IMR-90 (cell line): ENCODE measurements around the gene SH2D7. TPM values are rescaled to one million over a fixed set of nuclear protein-coding genes. Genes with fewer than 3 reads are reported as not detected.
A peak's percentile ranks its signal among the peaks of the same experiment; 100 is the strongest.

Source experiments
- ATAC-seq: fragments of 200-7000 bp; cut with Tn5 transposase; 2 replicates; pipeline ENCODE4 v1.9.1; 2020; ENCODE audit warnings: low read depth, mild to moderate bottlenecking, moderate library complexity
- BruUV-seq: library from RNA; stranded (reverse); fragments of 400-500 nt; replicated peaks from 2 replicates; lab custom pipeline; 2021; lab: Mats Ljungman, UMichigan
- CTCF ChIA-PET: fragments of 300-600 bp; formaldehyde crosslinking; extraction: SDS; loops from one replicate; lab custom pipeline; 2021; ENCODE audit warnings: antibody characterized with exemption; lab: Yijun Ruan, JAX
- POLR2A ChIA-PET: fragments of 300-600 bp; sonication (Branson Sonifier 250); formaldehyde crosslinking; loops from one replicate; lab custom pipeline; 2022; ENCODE audit warnings: antibody characterized with exemption; ENCODE audit not compliant: unreplicated experiment; lab: Charles Lee
- DNase-seq: peaks from one replicate; pipeline ENCODE4 v3.0.0; 2013
- H2AFZ ChIP-seq: replicated peaks from 2 replicates; pipeline ENCODE3; 2013; ENCODE audit warnings: low read length, mild to moderate bottlenecking; ENCODE audit not compliant: poor library complexity
- H2AK5ac ChIP-seq: 2 replicates; pipeline ENCODE4 v1.6.1; 2013; ENCODE audit warnings: low read depth, low read length, inconsistent platforms
- H2AK9ac ChIP-seq: replicated peaks from 2 replicates; pipeline ENCODE3; 2013; ENCODE audit warnings: mild to moderate bottlenecking, low read depth, low read length, moderate library complexity; ENCODE audit not compliant: poor library complexity
- H2BK120ac ChIP-seq: 2 replicates; pipeline ENCODE4 v1.6.1; 2013; ENCODE audit warnings: low read depth, low read length, inconsistent platforms
- H2BK15ac ChIP-seq: 3 replicates; pipeline ENCODE4 v1.6.1; 2013; ENCODE audit warnings: low read depth, low read length, inconsistent platforms
- H2BK20ac ChIP-seq: 2 replicates; pipeline ENCODE4 v1.6.1; 2013; ENCODE audit warnings: low read depth, mild to moderate bottlenecking, inconsistent platforms, low read length, moderate library complexity
- H2BK5ac ChIP-seq: 2 replicates; pipeline ENCODE4 v1.6.1; 2013; ENCODE audit warnings: mild to moderate bottlenecking, low read depth, low read length, inconsistent platforms; ENCODE audit not compliant: poor library complexity, severe bottlenecking
- H3K14ac ChIP-seq: replicated peaks from 2 replicates; pipeline ENCODE4 v1.6.1; 2013; ENCODE audit warnings: low read depth, low read length, inconsistent platforms
- H3K18ac ChIP-seq: 2 replicates; pipeline ENCODE4 v1.6.1; 2013; ENCODE audit warnings: low read depth, low read length, control low read depth
- H3K23ac ChIP-seq: 2 replicates; pipeline ENCODE4 v1.6.1; 2013; ENCODE audit warnings: low read depth, low read length, inconsistent platforms
- H3K27ac ChIP-seq: 2 replicates; pipeline ENCODE4 v1.5.1; 2013; ENCODE audit warnings: mild to moderate bottlenecking, control low read depth, low read length; ENCODE audit not compliant: insufficient read depth
- H3K27me3 ChIP-seq: 2 replicates; pipeline ENCODE4 v1.6.1; 2013; ENCODE audit warnings: low read length; ENCODE audit not compliant: control insufficient read depth, insufficient read depth
- H3K36me3 ChIP-seq: 2 replicates; pipeline ENCODE4 v1.6.1; 2013; ENCODE audit warnings: low read length, mixed read lengths; ENCODE audit not compliant: control insufficient read depth, insufficient read depth
- H3K4ac ChIP-seq: 2 replicates; pipeline ENCODE4 v1.6.1; 2013; ENCODE audit warnings: low read depth, low read length, inconsistent platforms
- H3K4me1 ChIP-seq: 2 replicates; pipeline ENCODE4 v1.6.1; 2013; ENCODE audit warnings: low read length, mixed read lengths; ENCODE audit not compliant: control insufficient read depth, insufficient read depth
- H3K4me2 ChIP-seq: 2 replicates; pipeline ENCODE4 v1.6.1; 2013; ENCODE audit warnings: low read depth, mild to moderate bottlenecking, control low read depth, low read length, moderate library complexity
- H3K4me3 ChIP-seq: 2 replicates; pipeline ENCODE4 v1.5.1; 2013; ENCODE audit warnings: low read depth, mild to moderate bottlenecking, control low read depth, low read length, moderate library complexity; ENCODE audit not compliant: insufficient read depth
- H3K56ac ChIP-seq: 2 replicates; pipeline ENCODE4 v1.6.1; 2013; ENCODE audit warnings: low read length, inconsistent platforms; ENCODE audit not compliant: insufficient read depth; ENCODE audit errors: extremely low read depth
- H3K79me1 ChIP-seq, 2 experiments: 2 replicates each; pipeline ENCODE4 v1.6.1; 2013; ENCODE audit warnings: low read length in 2 of 2, inconsistent platforms in 1 of 2, low read depth in 1 of 2
- H3K9ac ChIP-seq: 2 replicates; pipeline ENCODE4 v1.6.1; 2013; ENCODE audit warnings: low read depth, low read length, control low read depth
- H3K9me1 ChIP-seq: 2 replicates; pipeline ENCODE4 v1.6.1; 2013; ENCODE audit warnings: low read length, inconsistent platforms; ENCODE audit not compliant: insufficient read depth
- H3K9me3 ChIP-seq: 2 replicates; pipeline ENCODE4 v1.6.1; 2013; ENCODE audit warnings: low read length; ENCODE audit not compliant: control insufficient read depth, insufficient read depth
- H4K20me1 ChIP-seq: 2 replicates; pipeline ENCODE4 v1.6.1; 2013; ENCODE audit warnings: low read length, inconsistent platforms; ENCODE audit not compliant: insufficient read depth
- H4K5ac ChIP-seq: 2 replicates; pipeline ENCODE4 v1.6.1; 2013; ENCODE audit warnings: mild to moderate bottlenecking, low read depth, low read length, control low read depth
- H4K8ac ChIP-seq, 2 experiments: 2 replicates each; pipeline ENCODE4 v1.6.1; 2013; ENCODE audit warnings: low read depth in 2 of 2, low read length in 2 of 2, control low read depth in 1 of 2, inconsistent platforms in 1 of 2
- H4K91ac ChIP-seq: 2 replicates; pipeline ENCODE4 v1.6.1; 2013; ENCODE audit warnings: low read depth, low read length, inconsistent platforms; ENCODE audit not compliant: insufficient read depth
- CHD1 ChIP-seq: IDR thresholded peaks from 2 replicates; pipeline ENCODE4 v1.6.1; 2012; ENCODE audit warnings: low read depth, low read length, improper control_type of control experiment
- CTCF ChIP-seq: conservative IDR thresholded peaks from 2 replicates; pipeline ENCODE4 v1.5.1; 2012; ENCODE audit warnings: mild to moderate bottlenecking, low read depth, low read length, improper control_type of control experiment
- ELK1 ChIP-seq: fragments of 150-350 bp; IDR thresholded peaks from 2 replicates; pipeline ENCODE4 v1.6.1; 2016; ENCODE audit warnings: low read depth, mild to moderate bottlenecking, low read length, moderate library complexity, borderline replicate concordance
- FOS ChIP-seq: fragments of 150-350 bp; IDR thresholded peaks from 2 replicates; pipeline ENCODE4 v1.6.1; 2016; ENCODE audit warnings: low read depth, low read length
- MAFK ChIP-seq: IDR thresholded peaks from 2 replicates; pipeline ENCODE4 v1.6.1; 2012; ENCODE audit warnings: low read depth, low read length, improper control_type of control experiment
- RCOR1 ChIP-seq: IDR thresholded peaks from 2 replicates; pipeline ENCODE4 v1.6.1; 2012; ENCODE audit warnings: mild to moderate bottlenecking, low read length, improper control_type of control experiment; ENCODE audit not compliant: insufficient replicate concordance
- WGBS, 2 experiments: methylation state at CpG; one replicate each; pipeline versions ENCODE4 v1.1.5 to v1.1.7; 2013; ENCODE audit warnings: missing lambda C conversion rate in 2 of 2; ENCODE audit not compliant: insufficient read length in 1 of 2; ENCODE audit errors: extremely low coverage in 2 of 2; 5-methylcytosine and 5-hydroxymethylcytosine counted together
- dilution Hi-C: fragments of 300-500 bp; cut with HindIII; formaldehyde crosslinking; loops from one replicate; pipeline ENCODE4 v1.14.3; 2018; ENCODE audit warnings: low sequenced_read_pairs; ENCODE audit not compliant: unreplicated experiment
- in situ Hi-C: fragments of 300-500 bp; cut with MboI; formaldehyde crosslinking; loops from 3 replicates; pipeline ENCODE4 v1.14.3; 2019; ENCODE audit warnings: low sequenced_read_pairs, inconsistent platforms, mixed read lengths
- intact Hi-C: fragments of 100-400 bp; cut with micrococcal nuclease; formaldehyde crosslinking; loops from 2 replicates; pipeline ENCODE4 v1.10.0; 2022
- polyA plus RNA-seq, 3 experiments: library from polyadenylated mRNA; depleted of rRNA; stranded (reverse); fragments of >200 nt; gene quantifications; 2 replicates each; pipeline ENCODE4 v1.2.3, GENCODE V29; 2012; ENCODE audit warnings: low replicate concordance in 1 of 3
- total RNA-seq: library from RNA; depleted of rRNA; stranded (reverse); fragments of >200 nt; gene quantifications from 2 replicates; pipeline ENCODE4 v1.2.3, GENCODE V29; 2012

Gene SH2D7
- total and polyA plus RNA-seq, 2 of the 4 experiments (the other 2 are of a cell fraction): not detected

GRCh38 chr15:78055919-78056713 is 36.2 kb upstream of the SH2D7 start (continued):
- no peak for TF ChIP-seq CTCF

- H3K4me1 ChIP-seq: peaks cover 31% of the 10 kb centered on the region
- H3K79me1 ChIP-seq: peaks cover 39 to 83% of the 10 kb centered on the region in 2 experiments
- H4K20me1 ChIP-seq: peaks cover 53% of the 10 kb centered on the region
- 0 out of 2 replicates have a peak overlapping the region, but pooled peaks have one; percentile 19 for H3K18ac ChIP-seq
- DNase-seq: peak; percentile 45
- in situ Hi-C loops: no loop called here
- peak overlapping the region; percentile 53 for H2BK5ac ChIP-seq
- ChIA-PET CTCF (no interaction called here), POLR2A (no interaction called here)
- intact Hi-C loops: no loop called here
- peak overlapping the region; percentile 49; the same call in 1 of the 2 replicates for H3K23ac ChIP-seq
- peak overlapping the region; percentile 64 for H4K91ac ChIP-seq
- no peaks in the 10 kb centered on the region for H3K27me3 ChIP-seq
- WGBS, 2 experiments: no CpG with 5 or more reads among the region's 2 CpGs
- H2AK5ac ChIP-seq: peak overlapping the region; percentile 90
- H3K14ac ChIP-seq: peak overlapping the region; percentile 88
- TF ChIP-seq MAFK (no peak), ELK1 (no peak), CHD1 (no peak), RCOR1 (no peak), FOS (peak; percentile 27; the same call in 1 of the 2 replicates)
- peak overlapping the region; percentile 28 for H4K5ac ChIP-seq
- peak; percentile 44 for ATAC-seq
- dilution Hi-C loops: no loop called here
- H4K8ac ChIP-seq: peak overlapping the region in 1 of 2 experiments; percentile 86; a peak in 2 of 4 replicates
- peaks cover 9% of the 10 kb centered on the region for H3K36me3 ChIP-seq
- peak overlapping the region; percentile 43 for H3K9ac ChIP-seq
- H2BK15ac ChIP-seq: peak overlapping the region; percentile 76; the same call in 2 of the 3 replicates
- peak overlapping the region; percentile 51 for H2AFZ ChIP-seq
- peak overlapping the region; percentile 72 for H2BK20ac ChIP-seq
- BruUV-seq: no TSS peak
- no peak overlapping the region for H3K56ac ChIP-seq
- no peaks in the 10 kb centered on the region for H3K9me3 ChIP-seq
- no peak overlapping the region for H3K4me3 ChIP-seq
- H3K4ac ChIP-seq: peak overlapping the region; percentile 89
- H3K9me1 ChIP-seq: peaks cover 42% of the 10 kb centered on the region
- H2AK9ac ChIP-seq: peak overlapping the region; percentile 75
- peak overlapping the region; percentile 80 for H2BK120ac ChIP-seq
- peak overlapping the region; percentile 16; the same call in 1 of the 2 replicates for H3K27ac ChIP-seq
- peak overlapping the region; percentile 59 for H3K4me2 ChIP-seq
Observed at GRCh38 chr15:78056714-78057269, 35.6 kb upstream of the SH2D7 start.
